Measurements from ENCODE around the gene HCFC1.

Gene HCFC1

GRCh38 chrX:153908219-153908860, 63.3 kb downstream of the HCFC1 start:
- no peak for DNase-seq (ENCODE audit: low read depth)
- no peak overlapping the region for H3K4me3 ChIP-seq (ENCODE audit: low read depth, low read length)
- no peak for TF ChIP-seq CTCF (IDR thresholded peaks at IDR 0.05; ENCODE audit: insufficient read depth, low read depth, low read length, missing control alignments)

- no peak for TF ChIP-seq CTCF (IDR thresholded peaks at IDR 0.05; ENCODE audit: insufficient read depth, low read depth, low read length, missing control alignments)
- DNase-seq (ENCODE audit: low read depth): no peak
- H3K4me3 ChIP-seq (ENCODE audit: low read depth, low read length): no peak overlapping the region
These were observed 64.2 kb downstream of the HCFC1 start for GRCh38 chrX:153907456-153907855.

- TF ChIP-seq CTCF (IDR thresholded peaks at IDR 0.05; ENCODE audit: insufficient read depth, low read depth, low read length, missing control alignments): no peak
- no peak for DNase-seq (ENCODE audit: low read depth)
These were observed 65.3 kb downstream of the HCFC1 start for GRCh38 chrX:153906126-153906917.

GRCh38 chrX:153905481-153906095, 66.0 kb downstream of the HCFC1 start:
- TF ChIP-seq CTCF (IDR thresholded peaks at IDR 0.05; ENCODE audit: insufficient read depth, low read depth, low read length, missing control alignments): no peak
- H3K4me3 ChIP-seq (ENCODE audit: low read depth, low read length): no peak overlapping the region
- no peak for DNase-seq (ENCODE audit: low read depth)

More at GRCh38 chrX:153906126-153906917, 65.3 kb downstream of the HCFC1 start:
- no peak overlapping the region for H3K4me3 ChIP-seq (ENCODE audit: low read depth, low read length)

- no peak within 1 kb of the TSS for H3K4me3 ChIP-seq (ENCODE audit: low read depth, low read length)
- DNase-seq (ENCODE audit: low read depth): no peak
- TF ChIP-seq CTCF (IDR thresholded peaks at IDR 0.05; ENCODE audit: insufficient read depth, low read depth, low read length, missing control alignments): no peak
These were observed 67.3 kb downstream of the HCFC1 start, which contains the start of gene AVPR2 for GRCh38 chrX:153903991-153904957. Gene AVPR2, plus strand, starts transcription at chrX:153904673. Its CDS starts 473 bp downstream, at chrX:153905146.

Measured in GM12865 (cell line).